PFSK-1 (cell line): ENCODE results near the gene FFAR4.

Experiments
- FOXP2 ChIP-seq: optimal IDR thresholded peaks from 2 replicates; pipeline ENCODE3; 2011; ENCODE audit warnings: borderline replicate concordance, control low read depth, inconsistent platforms; ENCODE audit not compliant: insufficient read depth; ENCODE audit errors: extremely low read length, extremely low read depth
- POLR2AphosphoS5 ChIP-seq: IDR thresholded peaks from 2 replicates; pipeline ENCODE4 v1.6.1; 2012; ENCODE audit warnings: low read depth, mild to moderate bottlenecking, control low read depth, low read length, moderate library complexity
- SIN3A ChIP-seq: IDR thresholded peaks from 2 replicates; pipeline ENCODE4 v1.6.1; 2012; ENCODE audit warnings: mild to moderate bottlenecking, low read length, moderate library complexity, borderline replicate concordance; ENCODE audit not compliant: insufficient read depth
- TAF1 ChIP-seq: IDR thresholded peaks from 2 replicates; pipeline ENCODE4 v1.6.1; 2012; ENCODE audit warnings: low read length, control low read depth, borderline replicate concordance; ENCODE audit not compliant: insufficient read depth
- TF ChIP-seq, protein P1 (sequence below), 2 experiments: IDR thresholded peaks; 2 replicates each; pipeline versions ENCODE4 v1.6.1 to v1.8.0; 2011 to 2012; ENCODE audit warnings: low read depth in 2 of 2, low read length in 2 of 2, control low read depth in 1 of 2, inconsistent platforms in 1 of 2, mild to moderate bottlenecking in 1 of 2, moderate library complexity in 1 of 2; ENCODE audit not compliant: insufficient read depth in 1 of 2

The FFAR4 gene

DNA sequence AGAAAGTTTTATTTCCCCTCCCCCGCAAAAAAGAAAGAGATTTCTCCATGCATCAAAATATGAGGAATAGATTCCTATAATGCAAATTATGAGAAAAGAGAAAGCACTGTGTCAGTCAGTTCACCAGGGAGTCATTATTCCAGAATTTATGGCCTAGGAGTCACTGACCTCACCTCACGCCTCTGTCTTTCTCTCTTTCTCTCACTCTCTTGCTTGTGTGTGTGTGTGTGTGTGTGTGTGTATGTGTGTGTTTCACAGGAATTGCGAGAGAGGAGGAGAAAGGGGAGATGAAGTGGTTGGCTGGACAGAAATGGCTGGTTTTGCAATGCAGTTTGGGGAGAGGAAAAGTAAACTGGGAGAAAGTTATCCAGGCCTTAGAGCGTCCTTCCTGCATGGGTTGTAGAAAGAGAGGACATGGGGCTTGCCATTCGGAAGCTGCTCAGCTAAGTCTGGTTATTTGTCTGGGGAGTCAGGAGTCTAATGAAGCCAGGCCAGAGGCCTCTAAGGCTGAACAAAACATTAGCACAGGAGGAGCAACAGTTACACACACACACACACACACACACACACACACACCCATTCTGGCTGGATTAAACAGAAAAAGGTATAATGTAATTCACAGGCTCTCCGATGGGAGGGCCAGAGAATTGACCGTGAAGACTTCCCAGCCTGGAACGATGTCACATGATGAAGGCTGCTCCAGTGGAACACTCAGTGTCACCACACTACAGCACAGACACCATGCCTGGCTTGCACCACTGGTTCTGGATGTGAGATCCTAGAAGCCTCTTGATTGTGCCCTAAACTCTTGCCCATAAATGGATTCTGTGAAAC lies 12.8 kb upstream of the FFAR4 start:
- TF ChIP-seq POLR2AphosphoS5 (no peak), FOXP2 (no peak), SIN3A (no peak), TAF1 (no peak)
- TF ChIP-seq, protein P1, sequence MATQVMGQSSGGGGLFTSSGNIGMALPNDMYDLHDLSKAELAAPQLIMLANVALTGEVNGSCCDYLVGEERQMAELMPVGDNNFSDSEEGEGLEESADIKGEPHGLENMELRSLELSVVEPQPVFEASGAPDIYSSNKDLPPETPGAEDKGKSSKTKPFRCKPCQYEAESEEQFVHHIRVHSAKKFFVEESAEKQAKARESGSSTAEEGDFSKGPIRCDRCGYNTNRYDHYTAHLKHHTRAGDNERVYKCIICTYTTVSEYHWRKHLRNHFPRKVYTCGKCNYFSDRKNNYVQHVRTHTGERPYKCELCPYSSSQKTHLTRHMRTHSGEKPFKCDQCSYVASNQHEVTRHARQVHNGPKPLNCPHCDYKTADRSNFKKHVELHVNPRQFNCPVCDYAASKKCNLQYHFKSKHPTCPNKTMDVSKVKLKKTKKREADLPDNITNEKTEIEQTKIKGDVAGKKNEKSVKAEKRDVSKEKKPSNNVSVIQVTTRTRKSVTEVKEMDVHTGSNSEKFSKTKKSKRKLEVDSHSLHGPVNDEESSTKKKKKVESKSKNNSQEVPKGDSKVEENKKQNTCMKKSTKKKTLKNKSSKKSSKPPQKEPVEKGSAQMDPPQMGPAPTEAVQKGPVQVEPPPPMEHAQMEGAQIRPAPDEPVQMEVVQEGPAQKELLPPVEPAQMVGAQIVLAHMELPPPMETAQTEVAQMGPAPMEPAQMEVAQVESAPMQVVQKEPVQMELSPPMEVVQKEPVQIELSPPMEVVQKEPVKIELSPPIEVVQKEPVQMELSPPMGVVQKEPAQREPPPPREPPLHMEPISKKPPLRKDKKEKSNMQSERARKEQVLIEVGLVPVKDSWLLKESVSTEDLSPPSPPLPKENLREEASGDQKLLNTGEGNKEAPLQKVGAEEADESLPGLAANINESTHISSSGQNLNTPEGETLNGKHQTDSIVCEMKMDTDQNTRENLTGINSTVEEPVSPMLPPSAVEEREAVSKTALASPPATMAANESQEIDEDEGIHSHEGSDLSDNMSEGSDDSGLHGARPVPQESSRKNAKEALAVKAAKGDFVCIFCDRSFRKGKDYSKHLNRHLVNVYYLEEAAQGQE (IDR thresholded peaks at IDR 0.05; ENCODE audit: insufficient read depth in 1 of 2, low read depth in 2 of 2, low read length in 2 of 2), result no peak

GRCh38 chr10:93554316-93554663 lies 12.2 kb upstream of the FFAR4 start:
- TF ChIP-seq FOXP2 (no peak), TAF1 (no peak), SIN3A (no peak), POLR2AphosphoS5 (no peak)
- TF ChIP-seq, protein P1 (IDR thresholded peaks at IDR 0.05; ENCODE audit: insufficient read depth in 1 of 2, low read depth in 2 of 2, low read length in 2 of 2), result no peak

DNA sequence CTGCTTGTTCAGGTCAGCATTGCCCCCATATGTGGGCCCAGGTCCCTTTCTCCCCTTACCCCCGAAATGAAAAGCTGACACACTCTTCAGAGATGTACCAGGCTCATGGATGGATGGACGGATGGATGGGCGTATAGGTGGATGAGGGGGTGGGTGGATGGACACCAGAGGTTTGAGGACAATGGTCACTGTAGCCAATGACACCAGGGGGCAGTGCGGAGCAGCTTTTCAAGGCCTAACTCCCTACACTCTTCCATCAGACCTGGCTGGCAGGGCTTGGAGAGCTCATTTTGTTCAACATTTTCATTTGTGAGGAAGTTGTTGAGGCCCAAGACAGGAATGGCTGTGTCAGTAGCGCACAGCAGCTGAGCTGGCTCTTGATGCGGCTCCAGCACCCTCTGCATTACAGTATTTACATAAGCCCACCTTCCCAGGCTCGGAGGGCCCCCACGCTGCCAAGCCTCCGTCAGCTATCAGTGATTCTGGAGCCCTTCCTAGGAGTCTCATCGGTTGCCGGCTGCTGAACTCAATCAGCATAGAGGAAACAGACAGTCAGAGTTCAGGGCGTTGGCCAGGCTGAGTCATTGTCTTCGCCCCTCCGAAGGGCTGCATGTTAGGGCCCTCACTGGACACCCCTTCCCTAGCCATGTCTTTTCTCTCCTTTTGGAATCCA lies 11.6 kb upstream of the FFAR4 start:
- TF ChIP-seq SIN3A, result no peak
- no peak for TF ChIP-seq TAF1
- TF ChIP-seq FOXP2, result no peak
- TF ChIP-seq, protein P1 (IDR thresholded peaks at IDR 0.05; ENCODE audit: insufficient read depth in 1 of 2, low read depth in 2 of 2, low read length in 2 of 2), result no peak
- no peak for TF ChIP-seq POLR2AphosphoS5

DNA sequence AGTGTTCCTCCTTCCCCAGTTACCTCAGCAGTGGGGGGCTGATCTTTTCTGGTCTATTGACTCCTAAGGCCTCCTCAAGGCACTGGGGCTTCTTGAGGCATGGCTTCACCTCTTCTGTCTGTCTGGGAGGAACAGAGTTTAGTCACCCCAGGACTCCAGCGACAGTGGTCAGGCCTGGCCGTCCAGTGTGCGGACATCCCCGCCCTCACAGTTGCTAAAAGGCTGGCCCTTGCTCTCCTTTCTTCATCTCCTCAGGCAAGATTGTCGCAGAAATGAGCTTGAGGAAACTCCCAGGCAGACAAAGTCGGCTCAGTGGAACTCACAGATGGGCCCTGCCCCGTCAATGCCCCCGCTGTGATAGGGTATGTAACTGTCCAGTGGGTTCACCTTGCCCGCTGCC lies 7.0 kb upstream of the FFAR4 start:
- TF ChIP-seq FOXP2 (no peak), SIN3A (no peak), POLR2AphosphoS5 (no peak), TAF1 (no peak)
- TF ChIP-seq, protein P1 (IDR thresholded peaks at IDR 0.05; ENCODE audit: insufficient read depth in 1 of 2, low read depth in 2 of 2, low read length in 2 of 2), result no peak
